NCI-H1930 (cell line): ENCODE measurements around the gene PKP3.
"Not testable (repeated sequence)": the region's sequence is repeated elsewhere in the genome, so short reads cannot be mapped to it uniquely, and the experiment has no call there.

Experiments used
- DNase-seq, 2 experiments: peaks; one replicate each; lab custom pipeline; 2025; lab: John Stamatoyannopoulos, UW

Gene PKP3

DNA sequence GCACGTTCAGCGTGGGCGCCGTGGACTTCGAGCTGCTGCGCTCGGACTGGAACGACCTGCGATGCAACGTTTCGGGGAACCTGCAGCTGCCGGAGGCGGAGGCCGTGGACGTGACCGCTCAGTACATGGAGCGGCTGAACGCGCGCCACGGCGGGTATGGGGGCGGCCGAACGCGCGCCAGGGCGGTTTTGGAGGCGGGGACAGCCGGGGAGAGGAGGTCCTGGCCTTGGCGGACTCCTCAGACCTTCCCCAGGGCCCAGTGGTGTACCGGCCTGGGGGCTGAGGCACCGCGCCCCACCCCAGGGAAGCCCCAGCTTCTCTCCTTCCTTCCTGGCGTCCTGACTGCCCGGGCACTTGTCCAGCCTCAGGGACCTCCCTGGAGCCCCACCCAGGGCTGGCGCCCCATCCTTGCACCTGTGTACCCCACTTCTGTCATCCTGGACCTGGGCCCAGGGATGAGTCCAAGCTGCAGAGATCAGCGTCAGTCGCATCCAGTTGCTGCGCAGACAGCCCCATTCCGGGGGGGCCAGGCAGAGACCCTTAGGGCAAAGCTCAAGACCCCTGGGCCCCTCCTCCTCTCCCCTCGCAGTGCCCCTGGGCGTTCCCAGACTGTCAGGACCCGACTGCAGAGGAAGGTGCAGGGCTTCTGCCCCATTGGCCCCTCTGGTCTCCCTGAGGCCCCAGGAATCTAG is 16.7 kb upstream of the PKP3 start:
- DNase-seq, result no peak

GRCh38 chr11:377883-378500 is 16.0 kb upstream of the PKP3 start:
- DNase-seq, result no peak

DNA sequence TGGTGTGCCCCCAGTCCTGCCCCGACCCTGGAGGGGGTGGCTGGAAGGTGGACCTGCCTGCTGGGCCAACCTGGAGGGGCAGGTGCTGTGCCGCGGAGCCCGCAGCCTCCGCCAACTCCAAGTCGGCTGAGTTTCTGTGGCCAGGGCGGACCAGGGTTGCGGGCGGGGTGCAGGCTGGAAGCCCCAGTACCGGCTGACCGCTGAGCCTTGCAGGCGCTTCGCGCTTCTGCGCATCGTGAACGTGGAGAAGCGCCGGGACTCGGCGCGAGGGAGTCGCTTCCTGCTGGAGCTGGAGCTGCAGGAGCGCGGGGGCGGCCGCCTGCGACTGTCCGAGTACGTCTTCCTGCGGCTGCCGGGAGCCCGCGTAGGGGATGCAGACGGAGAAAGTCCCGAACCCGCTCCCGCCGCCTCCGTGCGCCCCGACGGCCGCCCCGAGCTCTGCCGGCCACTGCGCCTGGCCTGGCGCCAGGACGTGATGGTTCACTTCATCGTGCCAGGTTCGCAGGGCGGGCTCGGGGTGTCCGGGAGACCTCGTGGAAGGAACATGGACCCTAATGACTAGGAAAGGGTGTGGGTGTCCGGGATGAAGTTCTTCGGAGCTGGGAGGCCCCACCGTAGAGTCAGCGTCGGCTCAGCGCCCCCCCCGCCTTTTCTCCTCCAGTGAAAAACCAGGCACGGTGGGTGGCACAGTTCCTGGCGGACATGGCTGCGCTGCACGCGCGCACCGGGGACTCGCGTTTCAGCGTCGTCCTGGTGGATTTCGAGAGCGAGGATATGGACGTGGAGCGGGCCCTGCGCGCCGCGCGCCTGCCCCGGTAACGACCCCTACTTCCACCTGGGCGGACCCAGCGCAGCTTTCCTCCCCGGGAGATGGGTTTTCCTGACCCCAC is 14.6 kb upstream of the PKP3 start:
- no peak for DNase-seq

DNA sequence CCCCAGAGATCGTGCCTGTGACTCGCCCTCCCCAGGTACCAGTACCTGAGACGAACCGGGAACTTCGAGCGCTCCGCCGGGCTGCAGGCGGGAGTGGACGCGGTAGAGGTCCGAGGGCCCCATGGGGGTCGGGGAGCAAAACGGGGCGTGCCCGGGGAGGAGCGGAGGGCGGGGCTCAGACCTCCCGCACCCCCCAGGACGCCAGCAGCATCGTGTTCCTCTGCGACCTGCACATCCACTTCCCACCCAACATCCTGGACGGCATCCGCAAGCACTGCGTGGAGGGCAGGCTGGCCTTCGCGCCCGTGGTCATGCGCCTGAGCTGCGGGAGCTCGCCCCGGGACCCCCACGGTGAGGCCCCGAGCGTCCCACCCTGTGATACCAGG is 13.9 kb upstream of the PKP3 start:
- DNase-seq, result no peak

GRCh38 chr11:380491-380890 is 13.5 kb upstream of the PKP3 start:
- no peak for DNase-seq

- no peak for DNase-seq
Observed at GRCh38 chr11:380996-381395, 13.0 kb upstream of the PKP3 start.

DNA sequence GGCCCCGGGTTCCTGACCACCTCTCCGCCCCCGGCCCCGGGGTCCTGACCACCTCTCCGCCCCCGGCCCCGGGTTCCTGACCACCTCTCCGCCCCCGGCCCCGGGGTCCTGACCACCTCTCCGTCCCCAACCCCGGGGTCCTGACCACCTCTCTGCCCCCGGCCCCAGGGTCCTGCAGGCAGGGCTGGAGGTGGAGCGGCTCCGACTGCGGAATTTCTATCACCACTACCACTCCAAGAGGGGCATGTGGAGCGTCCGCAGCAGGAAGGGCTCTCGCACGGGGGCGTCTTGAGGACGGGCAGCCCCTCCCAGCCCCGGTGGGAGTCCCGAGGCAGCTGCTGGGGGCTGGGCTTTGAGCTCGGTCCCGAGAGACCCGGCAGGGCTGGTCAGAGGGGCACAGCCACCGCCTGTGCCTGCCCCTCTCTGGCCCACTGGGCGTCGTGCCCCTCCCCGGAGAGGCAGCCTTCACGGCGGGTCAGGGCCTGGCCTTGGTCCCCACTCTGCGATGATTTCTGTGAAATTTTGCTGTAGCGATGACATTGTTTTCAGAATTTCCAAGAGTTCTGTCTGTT is 12.4 kb upstream of the PKP3 start:
- no peak for DNase-seq

GRCh38 chr11:382081-382629 is 11.9 kb upstream of the PKP3 start:
- DNase-seq, result no peak

GRCh38 chr11:383431-383830 is 10.6 kb upstream of the PKP3 start:
- no peak for DNase-seq

DNA sequence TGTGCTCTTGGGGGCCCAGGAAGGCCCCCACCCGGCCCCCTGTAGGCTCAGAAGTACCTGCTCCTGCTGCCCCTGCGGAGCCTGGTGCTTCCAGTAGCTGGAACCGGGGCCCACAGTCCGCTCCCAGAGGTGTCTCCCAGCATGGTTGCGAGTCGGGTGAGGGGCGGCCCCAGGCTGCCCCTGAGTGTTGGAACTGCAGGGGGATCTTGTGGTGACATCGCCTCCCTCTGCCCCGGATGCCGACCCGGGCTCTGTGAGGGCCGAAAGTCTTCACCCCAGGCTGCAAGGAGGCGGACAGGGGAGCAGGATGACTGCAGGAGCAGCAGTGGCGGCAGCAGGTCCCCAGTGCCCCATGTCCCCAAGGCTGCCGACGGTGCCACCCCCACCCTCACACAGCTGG is 9.5 kb upstream of the PKP3 start:
- no peak for DNase-seq

DNA sequence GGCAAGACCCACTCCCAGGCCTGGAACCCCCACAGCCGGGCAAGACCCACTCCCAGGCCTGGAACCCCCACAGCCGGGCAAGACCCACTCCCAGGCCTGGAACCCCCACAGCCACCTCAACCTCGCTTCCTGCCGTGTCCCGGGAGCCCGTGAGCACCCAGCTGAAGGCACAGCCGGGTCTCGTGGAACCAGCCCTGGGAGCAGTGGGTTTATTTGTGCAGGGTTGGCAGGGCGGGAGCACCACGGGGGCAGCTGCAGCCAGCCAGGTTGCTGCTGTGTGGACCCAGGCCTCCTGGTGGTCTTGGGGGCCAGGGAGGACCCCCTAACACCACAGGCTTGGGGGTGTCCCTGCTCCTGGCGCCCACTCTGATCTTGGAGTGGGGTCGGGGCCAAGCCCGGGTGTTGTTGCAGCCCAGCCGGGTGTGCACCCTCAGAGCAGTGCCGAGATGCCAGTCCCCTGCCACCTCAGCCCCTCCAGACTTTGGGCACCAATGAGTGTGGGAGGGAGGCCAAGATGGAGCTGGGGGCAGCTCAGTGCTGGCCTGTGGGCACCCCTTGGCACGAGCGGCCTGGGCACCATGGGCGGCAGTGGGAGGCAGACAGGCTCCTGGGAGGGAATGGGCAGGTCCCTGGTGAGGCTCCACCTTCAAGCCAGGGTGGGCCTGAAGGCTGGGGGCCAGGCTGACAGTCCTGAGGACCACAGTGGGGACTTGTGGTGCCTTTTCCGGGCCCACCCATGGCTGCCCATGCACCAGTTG is 8.2 kb upstream of the PKP3 start:
- no peak for DNase-seq

DNA sequence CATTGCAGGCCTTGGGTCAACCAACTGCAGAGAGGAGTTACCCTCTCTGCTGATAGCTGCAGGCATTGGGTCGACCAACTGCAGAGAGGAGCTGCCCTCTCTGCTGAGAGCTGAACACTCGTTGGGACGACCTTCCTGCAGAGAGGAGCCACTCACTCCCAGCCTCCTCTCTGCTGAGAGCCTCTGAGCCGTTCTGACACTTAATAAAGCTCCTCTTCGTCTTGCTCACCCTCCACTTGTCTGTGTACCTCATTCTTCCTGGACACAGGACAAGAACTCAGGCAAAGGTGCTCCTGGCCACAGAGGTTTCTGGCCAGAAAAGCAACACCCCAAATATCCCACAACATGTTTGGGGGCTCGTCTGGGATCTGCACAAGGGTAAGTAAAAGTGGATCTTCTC is 7.5 kb upstream of the PKP3 start:
- DNase-seq, result no peak

- no peak for DNase-seq
Observed at GRCh38 chr11:387193-387793, 6.7 kb upstream of the PKP3 start.

DNA sequence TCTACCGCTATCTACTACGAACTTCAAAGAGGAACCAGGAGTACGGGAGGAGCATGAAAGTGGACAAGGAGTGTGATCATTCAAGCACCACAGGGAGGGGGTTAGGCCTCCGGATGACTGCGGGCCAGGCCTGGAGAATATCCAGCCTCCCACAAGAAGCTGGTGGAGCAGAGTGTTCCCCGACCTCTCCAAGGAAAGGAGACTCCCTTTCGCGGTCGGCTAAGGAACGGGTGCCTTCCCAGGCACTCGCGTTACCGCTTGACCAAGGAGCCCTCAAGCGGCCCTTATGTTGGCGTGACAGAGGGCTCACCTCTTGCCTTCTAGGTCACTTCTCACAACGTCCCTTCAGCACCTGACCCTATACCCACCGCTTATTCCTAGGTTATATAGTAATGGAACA is 4.6 kb upstream of the PKP3 start:
- DNase-seq, result not testable (repeated sequence)

- peak; percentile 70 to 83 for DNase-seq
Observed at GRCh38 chr11:390175-390574, 3.8 kb upstream of the PKP3 start.

- no peak for DNase-seq
Observed at GRCh38 chr11:391117-392017, 2.6 kb upstream of the PKP3 start.

GRCh38 chr11:392102-392777 is 1.8 kb upstream of the PKP3 start:
- DNase-seq, result no peak

GRCh38 chr11:393219-394033 is 583 bp upstream of the PKP3 start:
- DNase-seq, result no peak
